Panc1 (cell line): Measurements from ENCODE around the gene TTC3. TPM values are rescaled to one million over a fixed set of nuclear protein-coding genes. Genes with fewer than 3 reads are reported as not detected.

Experiments used
- ATAC-seq: fragments of 200-7000 bp; cut with Tn5 transposase; 2 replicates; pipeline ENCODE4 v1.9.1; 2020; ENCODE audit warnings: mild to moderate bottlenecking, moderate library complexity
- BruUV-seq: library from RNA; stranded (reverse); fragments of 400-500 nt; replicated peaks from 2 replicates; lab custom pipeline; 2021; lab: Mats Ljungman, UMichigan
- CTCF ChIA-PET: fragments of 300-600 bp; sonication (Branson Sonifier 250); formaldehyde crosslinking; loops from one replicate; lab custom pipeline; 2022; ENCODE audit warnings: antibody characterized with exemption; lab: Charles Lee
- POLR2A ChIA-PET: fragments of 300-600 bp; sonication (Branson Sonifier 250); formaldehyde crosslinking; loops from one replicate; lab custom pipeline; 2022; ENCODE audit warnings: antibody characterized with exemption; lab: Charles Lee
- DNase-seq: peaks from one replicate; pipeline ENCODE4 v3.0.0-alpha.2; 2010; ENCODE audit warnings: low read depth, low spot score
- H3K27ac ChIP-seq: 2 replicates; pipeline ENCODE4 v1.5.1; 2011; ENCODE audit warnings: mild to moderate bottlenecking, low read length, inconsistent platforms
- H3K27me3 ChIP-seq: fragments of 200-500 bp; sonication (Bioruptor generic); 2 replicates; pipeline ENCODE4 v1.6.0; 2014; ENCODE audit warnings: low read length, inconsistent platforms; ENCODE audit not compliant: control insufficient read depth, insufficient read depth
- H3K36me3 ChIP-seq: fragments of 200-500 bp; sonication (Bioruptor generic); 2 replicates; pipeline ENCODE4 v1.5.1; 2014; ENCODE audit warnings: inconsistent platforms, mild to moderate bottlenecking, low read length, moderate library complexity; ENCODE audit not compliant: control insufficient read depth, insufficient read depth
- H3K4me1 ChIP-seq: 2 replicates; pipeline ENCODE4 v1.5.1; 2011; ENCODE audit warnings: inconsistent platforms, mild to moderate bottlenecking, low read length, moderate library complexity; ENCODE audit not compliant: control insufficient read depth, insufficient read depth
- H3K4me3 ChIP-seq, 2 experiments: 2 replicates each; pipeline ENCODE4 v1.5.1; 2011 to 2012; ENCODE audit warnings: low read depth in 2 of 2, low read length in 2 of 2, mild to moderate bottlenecking in 2 of 2, inconsistent platforms in 1 of 2, moderate library complexity in 1 of 2
- H3K9me3 ChIP-seq: fragments of 200-500 bp; sonication (Bioruptor generic); 2 replicates; pipeline ENCODE4 v1.5.1; 2014; ENCODE audit warnings: low read depth, mild to moderate bottlenecking, inconsistent platforms, low read length, moderate library complexity; ENCODE audit not compliant: control insufficient read depth, insufficient read depth
- CTCF ChIP-seq: fragments of 450-650 bp; IDR thresholded peaks from 2 replicates; pipeline ENCODE4 v1.5.1; 2017; ENCODE audit warnings: mild to moderate bottlenecking
- POLR2AphosphoS5 ChIP-seq: IDR thresholded peaks from 2 replicates; pipeline ENCODE4 v1.6.1; 2012; ENCODE audit warnings: mild to moderate bottlenecking, low read depth, low read length, moderate library complexity
- REST ChIP-seq, 2 experiments: IDR thresholded peaks; 2 replicates each; pipeline ENCODE4 v1.6.1; 2011 to 2012; ENCODE audit warnings: low read depth in 2 of 2, control low read depth in 1 of 2, low read length in 1 of 2, mild to moderate bottlenecking in 1 of 2, moderate library complexity in 1 of 2; ENCODE audit not compliant: insufficient read depth in 1 of 2
- SIN3A ChIP-seq: IDR thresholded peaks from 2 replicates; pipeline ENCODE4 v1.6.1; 2012; ENCODE audit warnings: low read depth, mild to moderate bottlenecking, low read length, moderate library complexity, borderline replicate concordance; ENCODE audit not compliant: insufficient read depth
- TCF7L2 ChIP-seq: IDR thresholded peaks from 2 replicates; pipeline ENCODE4 v1.6.1; 2011; ENCODE audit warnings: mild to moderate bottlenecking, low read depth, low read length, inconsistent platforms
- in situ Hi-C: cut with HindIII; loops from 2 replicates; pipeline ENCODE4 v1.10.0; 2016; ENCODE audit warnings: low sequenced_read_pairs, low pct_unique_long_range_greater_than_20kb
- intact Hi-C: fragments of 100-400 bp; cut with micrococcal nuclease; formaldehyde crosslinking; loops from one replicate; pipeline ENCODE4 v1.10.0; 2022; ENCODE audit not compliant: unreplicated experiment
- total RNA-seq: library from RNA; stranded (reverse); gene quantifications from one replicate; pipeline ENCODE4 v1.2.1, GENCODE V29; 2021; ENCODE audit not compliant: unreplicated experiment

Gene TTC3
- total RNA-seq, 1 experiment from 2014 or later = 83.0 TPM

DNA sequence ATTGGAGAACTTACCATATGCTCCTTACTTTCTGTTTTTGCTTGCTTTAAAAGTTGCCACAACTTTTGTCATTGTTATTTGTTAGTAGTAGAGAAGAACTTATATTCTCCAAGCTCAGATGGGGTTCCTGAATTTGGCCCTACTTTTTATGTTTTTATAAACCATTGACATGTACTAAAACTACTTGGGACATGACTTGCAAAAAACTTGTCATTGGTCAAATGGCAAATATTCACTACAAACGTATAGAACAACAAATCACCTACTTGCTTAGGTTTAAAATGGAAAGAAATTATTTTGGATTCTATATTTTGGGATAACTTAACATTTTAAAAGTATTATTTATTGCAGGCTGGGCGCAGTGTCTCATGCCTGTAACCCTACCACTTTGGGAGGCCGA is 32.8 kb upstream of the TTC3 start:
- BruUV-seq = no TSS peak
- intact Hi-C loops = no loop called here
- no peaks in the 10 kb centered on the region for H3K27me3 ChIP-seq
- H3K4me1 ChIP-seq = no peaks in the 10 kb centered on the region
- H3K36me3 ChIP-seq = no peaks in the 10 kb centered on the region
- no peak for TF ChIP-seq CTCF
- no peak for TF ChIP-seq POLR2AphosphoS5
- TF ChIP-seq TCF7L2 = no peak
- no peaks in the 10 kb centered on the region for H3K9me3 ChIP-seq
- no peak overlapping the region for H3K27ac ChIP-seq
- ATAC-seq (no peak), DNase-seq (no peak)
- in situ Hi-C loops = no loop called here
- ChIA-PET CTCF (no interaction called here), POLR2A (no interaction called here)
- no peak overlapping the region for H3K4me3 ChIP-seq

DNA sequence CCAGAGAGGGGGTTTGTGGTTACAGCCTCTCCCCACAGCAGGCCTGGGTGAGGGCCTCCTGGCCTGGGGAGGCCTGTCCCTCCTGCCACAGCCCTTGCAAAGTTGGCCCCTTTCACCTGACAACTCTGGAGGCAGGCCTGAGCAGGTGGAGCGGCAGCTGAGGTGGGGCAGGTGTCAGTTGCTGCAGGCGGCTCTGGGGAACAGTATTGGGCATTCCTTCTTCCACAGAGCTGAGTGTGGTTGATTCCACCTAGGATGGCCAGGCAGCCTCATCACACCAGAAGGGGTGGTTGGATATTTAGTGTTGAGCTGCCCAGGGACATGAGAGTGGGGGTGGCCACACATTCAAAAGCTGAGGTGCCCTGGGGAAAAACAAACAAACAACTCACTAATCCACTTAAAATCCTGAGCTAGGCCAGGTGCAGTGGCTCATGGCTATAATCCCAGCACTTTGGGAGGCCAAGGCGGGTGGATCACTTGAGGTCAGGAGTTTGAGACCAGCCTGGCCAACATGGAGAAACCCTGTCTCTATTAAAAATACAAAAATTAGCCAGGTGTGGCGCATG is 31.3 kb upstream of the TTC3 start:
- Histone ChIP-seq H3K4me3 (no peak overlapping the region), H3K27ac (no peak overlapping the region), H3K4me1 (no peaks in the 10 kb centered on the region), H3K27me3 (no peaks in the 10 kb centered on the region), H3K36me3 (no peaks in the 10 kb centered on the region), H3K9me3 (no peaks in the 10 kb centered on the region)
- intact Hi-C loops = no loop called here
- in situ Hi-C loops = no loop called here
- no peak for DNase-seq
- BruUV-seq = no TSS peak
- CTCF ChIA-PET = no interaction called here
- no peak for ATAC-seq
- POLR2A ChIA-PET = no interaction called here
- TF ChIP-seq SIN3A (no peak), REST (IDR thresholded peaks at IDR 0.05; ENCODE audit: insufficient read depth in 1 of 2, low read depth in 2 of 2, low read length in 1 of 2) (no peak), POLR2AphosphoS5 (no peak), TCF7L2 (no peak), CTCF (no peak)
